Measurements from ENCODE around the gene GKN1. TPM values are rescaled to one million over a fixed set of nuclear protein-coding genes. Genes with fewer than 3 reads are reported as not detected.

Gene GKN1
- total RNA-seq, 2 experiments from 2014 or later: not detected

- no peak overlapping the region for H3K4me3 Mint-ChIP-seq
- peaks cover 12% of the 10 kb centered on the region for H3K27me3 Mint-ChIP-seq
- no peaks in the 10 kb centered on the region for H3K4me1 Mint-ChIP-seq
- H3K9me3 Mint-ChIP-seq (ENCODE audit: low read depth): no peaks in the 10 kb centered on the region
- ATAC-seq (no peak), DNase-seq (no peak)
- H3K36me3 Mint-ChIP-seq (ENCODE audit: low read depth): no peaks in the 10 kb centered on the region
- ChIA-PET CTCF (no interaction called here), POLR2A (no interaction called here)
- intact Hi-C loops (cut with DNase I, micrococcal nuclease): no loop called here
- no peak overlapping the region for H3K27ac Mint-ChIP-seq
These were observed 12.6 kb downstream of the GKN1 start for GRCh38 chr2:68987021-68987503.

DNA sequence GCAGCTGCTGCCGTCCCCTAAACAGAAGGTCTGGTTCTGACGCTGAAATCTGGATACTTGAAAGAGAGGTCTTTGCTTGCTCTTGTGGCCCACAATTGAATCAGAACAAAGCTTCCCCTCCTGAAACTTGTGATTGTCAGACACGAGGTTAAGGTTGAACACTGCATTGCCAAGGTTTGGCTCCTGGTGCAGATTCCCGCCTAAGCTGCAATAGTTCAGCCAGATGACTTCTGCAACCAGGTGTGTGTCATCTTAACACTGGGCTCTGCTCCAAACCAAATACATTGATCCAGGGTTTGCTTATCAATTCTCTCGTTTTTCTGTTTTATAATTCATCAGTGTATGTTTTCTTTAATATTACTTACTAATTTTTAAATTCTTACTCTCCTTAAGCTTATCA, 14.6 kb downstream of the GKN1 start:
- CTCF ChIA-PET: interaction anchor here (0.9 to 1.3 kb wide), 2 partner anchors 15 to 46 kb away, joined by 3 to 6 read pairs; no protein-coding TSS in a partner anchor

GRCh38 chr2:68992341-68992740, 17.9 kb downstream of the GKN1 start:
- H3K27ac Mint-ChIP-seq: no peak overlapping the region
- H3K9me3 Mint-ChIP-seq (ENCODE audit: low read depth): no peaks in the 10 kb centered on the region
- ATAC-seq (no peak), DNase-seq (no peak)
- CTCF ChIA-PET: interaction anchor here (0.6 to 0.8 kb wide), 2 partner anchors 14 to 1283 kb away, joined by 3 read pairs; no protein-coding TSS in a partner anchor
- H3K4me1 Mint-ChIP-seq: no peaks in the 10 kb centered on the region
- POLR2A ChIA-PET: no interaction called here
- no peaks in the 10 kb centered on the region for H3K36me3 Mint-ChIP-seq (ENCODE audit: low read depth)
- intact Hi-C loops (cut with DNase I, micrococcal nuclease): no loop called here
- no peak overlapping the region for H3K4me3 Mint-ChIP-seq
- H3K27me3 Mint-ChIP-seq: peaks cover 13% of the 10 kb centered on the region

More for the DNA sequence above, 14.6 kb downstream of the GKN1 start:
- no peak overlapping the region for H3K27ac Mint-ChIP-seq
- intact Hi-C loops (cut with DNase I, micrococcal nuclease): no loop called here
- H3K9me3 Mint-ChIP-seq (ENCODE audit: low read depth): no peaks in the 10 kb centered on the region
- ATAC-seq (no peak), DNase-seq (no peak)
- H3K4me3 Mint-ChIP-seq: no peak overlapping the region
- POLR2A ChIA-PET: no interaction called here
- no peaks in the 10 kb centered on the region for H3K4me1 Mint-ChIP-seq
- H3K36me3 Mint-ChIP-seq (ENCODE audit: low read depth): no peaks in the 10 kb centered on the region
- peaks cover 12% of the 10 kb centered on the region for H3K27me3 Mint-ChIP-seq

GRCh38 chr2:68992933-68993332, 18.5 kb downstream of the GKN1 start:
- Mint-ChIP-seq H3K27ac (no peak overlapping the region), H3K27me3 (peaks cover 13% of the 10 kb centered on the region)
- ATAC-seq: no peak

DNA sequence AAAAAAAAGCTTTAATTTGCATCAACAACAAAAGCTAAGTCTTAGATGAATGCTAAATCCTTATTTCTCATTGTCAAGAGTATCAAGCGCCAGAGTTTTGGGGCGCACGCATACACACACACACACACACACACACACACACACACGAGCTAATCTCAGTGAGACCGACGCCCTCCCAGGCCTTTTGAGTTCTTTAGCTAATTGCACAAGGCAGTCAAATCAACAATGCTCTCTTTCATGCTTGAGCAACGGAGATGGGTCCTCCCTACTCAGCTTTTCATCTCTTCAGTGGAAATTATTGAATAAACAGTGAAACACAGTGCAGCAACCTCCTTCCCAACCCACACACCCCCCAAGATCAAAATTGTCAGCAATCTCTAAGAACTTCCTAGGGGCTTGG, 19.2 kb downstream of the GKN1 start:
- POLR2A ChIA-PET: no interaction called here
- Mint-ChIP-seq H3K27ac (no peak overlapping the region), H3K4me3 (no peak overlapping the region), H3K27me3 (peaks cover 18% of the 10 kb centered on the region), H3K4me1 (no peaks in the 10 kb centered on the region), H3K9me3 (ENCODE audit: low read depth) (no peaks in the 10 kb centered on the region), H3K36me3 (ENCODE audit: low read depth) (no peaks in the 10 kb centered on the region)
- DNase-seq (no peak), ATAC-seq (no peak)
- CTCF ChIA-PET: no interaction called here
- intact Hi-C loops (cut with DNase I, micrococcal nuclease): no loop called here

More at GRCh38 chr2:68992933-68993332, 18.5 kb downstream of the GKN1 start:
- ChIA-PET POLR2A (no interaction called here), CTCF (interaction anchor here (0.8 kb wide), 1 partner anchor 1283 kb away, joined by 3 read pairs; no protein-coding TSS in a partner anchor)
- Mint-ChIP-seq H3K9me3 (ENCODE audit: low read depth) (no peaks in the 10 kb centered on the region), H3K4me1 (no peaks in the 10 kb centered on the region), H3K36me3 (ENCODE audit: low read depth) (no peaks in the 10 kb centered on the region), H3K4me3 (no peak overlapping the region)
- DNase-seq: no peak
- intact Hi-C loops (cut with DNase I, micrococcal nuclease): no loop called here

GRCh38 chr2:68994864-68995263, 20.4 kb downstream of the GKN1 start:
- DNase-seq (no peak), ATAC-seq (no peak)
- Mint-ChIP-seq H3K27me3 (peaks cover 22% of the 10 kb centered on the region), H3K4me3 (no peak overlapping the region), H3K27ac (no peak overlapping the region), H3K36me3 (ENCODE audit: low read depth) (no peaks in the 10 kb centered on the region), H3K9me3 (ENCODE audit: low read depth) (no peaks in the 10 kb centered on the region), H3K4me1 (no peaks in the 10 kb centered on the region)
- POLR2A ChIA-PET: no interaction called here
- CTCF ChIA-PET: interaction anchor here (0.6 kb wide), 1 partner anchor 136 kb away, joined by 3 read pairs; no protein-coding TSS in a partner anchor
- intact Hi-C loops (cut with DNase I, micrococcal nuclease): no loop called here

- Mint-ChIP-seq H3K9me3 (ENCODE audit: low read depth) (no peaks in the 10 kb centered on the region), H3K27ac (no peak overlapping the region), H3K4me1 (no peaks in the 10 kb centered on the region), H3K27me3 (peaks cover 18% of the 10 kb centered on the region), H3K36me3 (ENCODE audit: low read depth) (no peaks in the 10 kb centered on the region), H3K4me3 (no peak overlapping the region)
- CTCF ChIA-PET: interaction anchor here (0.7 kb wide), 1 partner anchor 69 kb away, joined by 3 read pairs; no protein-coding TSS in a partner anchor
- POLR2A ChIA-PET: no interaction called here
- DNase-seq (no peak), ATAC-seq (no peak)
- intact Hi-C loops (cut with DNase I, micrococcal nuclease): no loop called here
These were observed 21.5 kb downstream of the GKN1 start for GRCh38 chr2:68995916-68996315.

DNA sequence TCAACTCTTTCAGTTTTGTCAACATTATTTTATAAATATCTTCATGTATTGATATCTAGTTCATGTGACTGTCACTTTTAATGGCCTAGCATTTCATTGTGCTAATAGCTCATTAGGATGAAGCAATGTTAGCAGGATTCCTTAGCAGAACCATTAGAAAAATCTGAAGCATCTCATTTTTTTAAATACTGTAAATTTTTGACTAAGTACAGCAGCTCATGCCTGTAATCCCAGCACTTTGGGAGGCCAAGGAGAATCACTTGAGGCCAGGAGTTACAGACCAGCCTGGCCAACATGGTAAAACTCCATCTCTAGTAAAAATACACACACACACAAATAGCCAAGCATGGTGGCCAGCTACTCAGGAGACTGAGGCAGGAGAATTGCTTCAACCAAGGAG, 23.0 kb downstream of the GKN1 start:
- ATAC-seq: no peak
- ChIA-PET CTCF (interaction anchor here (0.5 kb wide), 1 partner anchor 736 kb away, joined by 3 read pairs; no protein-coding TSS in a partner anchor), POLR2A (no interaction called here)
- peaks cover 25% of the 10 kb centered on the region for H3K27me3 Mint-ChIP-seq
- H3K9me3 Mint-ChIP-seq (ENCODE audit: low read depth): peaks cover 10% of the 10 kb centered on the region
- no peaks in the 10 kb centered on the region for H3K4me1 Mint-ChIP-seq
- H3K4me3 Mint-ChIP-seq: no peak overlapping the region
- H3K27ac Mint-ChIP-seq: no peak overlapping the region
- intact Hi-C loops (cut with DNase I, micrococcal nuclease): no loop called here
- DNase-seq: no peak
- peaks cover 1% of the 10 kb centered on the region for H3K36me3 Mint-ChIP-seq (ENCODE audit: low read depth)

GRCh38 chr2:69001879-69002278, 27.4 kb downstream of the GKN1 start:
- ChIA-PET CTCF (interaction anchor here (0.5 kb wide), 1 partner anchor 686 kb away, joined by 3 read pairs; no protein-coding TSS in a partner anchor), POLR2A (no interaction called here)
- Mint-ChIP-seq H3K36me3 (ENCODE audit: low read depth) (peaks cover 1% of the 10 kb centered on the region), H3K27me3 (peaks cover 35% of the 10 kb centered on the region), H3K4me3 (no peak overlapping the region), H3K4me1 (no peaks in the 10 kb centered on the region), H3K9me3 (ENCODE audit: low read depth) (peaks cover 11% of the 10 kb centered on the region), H3K27ac (no peak overlapping the region)
- intact Hi-C loops (cut with DNase I, micrococcal nuclease): no loop called here
- ATAC-seq (no peak), DNase-seq (no peak)

- CTCF ChIA-PET: interaction anchor here (1.1 kb wide), 1 partner anchor 60 kb away, joined by 3 read pairs; no protein-coding TSS in a partner anchor
- no peak overlapping the region for H3K4me3 Mint-ChIP-seq
- intact Hi-C loops (cut with DNase I, micrococcal nuclease): no loop called here
- POLR2A ChIA-PET: no interaction called here
- peaks cover 1% of the 10 kb centered on the region for H3K36me3 Mint-ChIP-seq (ENCODE audit: low read depth)
- DNase-seq: no peak
- no peaks in the 10 kb centered on the region for H3K4me1 Mint-ChIP-seq
- peaks cover 11% of the 10 kb centered on the region for H3K9me3 Mint-ChIP-seq (ENCODE audit: low read depth)
- peaks cover 35% of the 10 kb centered on the region for H3K27me3 Mint-ChIP-seq
- ATAC-seq: no peak
- H3K27ac Mint-ChIP-seq: no peak overlapping the region
These were observed 29.3 kb downstream of the GKN1 start for GRCh38 chr2:69003731-69004130.

- ATAC-seq (no peak), DNase-seq (no peak)
- Mint-ChIP-seq H3K27ac (no peak overlapping the region), H3K36me3 (ENCODE audit: low read depth) (no peaks in the 10 kb centered on the region), H3K27me3 (peaks cover 31% of the 10 kb centered on the region), H3K4me3 (no peak overlapping the region), H3K4me1 (no peaks in the 10 kb centered on the region), H3K9me3 (ENCODE audit: low read depth) (peaks cover 3% of the 10 kb centered on the region)
- ChIA-PET CTCF (interaction anchor here (0.5 to 0.8 kb wide), 2 partner anchors 152 to 336 kb away, joined by 3 read pairs; no protein-coding TSS in a partner anchor), POLR2A (no interaction called here)
- intact Hi-C loops (cut with DNase I, micrococcal nuclease): no loop called here
These were observed 32.7 kb downstream of the GKN1 start for GRCh38 chr2:69007169-69007568.

GRCh38 chr2:69007603-69008002, 33.2 kb downstream of the GKN1 start:
- ATAC-seq (no peak), DNase-seq (no peak)
- POLR2A ChIA-PET: no interaction called here
- H3K36me3 Mint-ChIP-seq (ENCODE audit: low read depth): no peaks in the 10 kb centered on the region
- H3K4me3 Mint-ChIP-seq: no peak overlapping the region
- no peaks in the 10 kb centered on the region for H3K9me3 Mint-ChIP-seq (ENCODE audit: low read depth)
- intact Hi-C loops (cut with DNase I, micrococcal nuclease): no loop called here
- H3K4me1 Mint-ChIP-seq: peaks cover 2% of the 10 kb centered on the region
- no peak overlapping the region for H3K27ac Mint-ChIP-seq
- peaks cover 31% of the 10 kb centered on the region for H3K27me3 Mint-ChIP-seq
- CTCF ChIA-PET: interaction anchor here (0.5 kb wide), 1 partner anchor 152 kb away, joined by 3 read pairs; no protein-coding TSS in a partner anchor
